GM19351 (cell line): Measurements from ENCODE around the gene ASCL3.
"Not testable (repeated sequence)": the region's sequence is repeated elsewhere in the genome, so short reads cannot be mapped to it uniquely, and the experiment has no call there.

ENCODE experiments used
- ATAC-seq: cut with Tn5 transposase; IDR thresholded peaks from one replicate; pipeline ENCODE4 v1.9.1; 2021; ENCODE audit warnings: mild to moderate bottlenecking, moderate library complexity; ENCODE audit not compliant: unreplicated experiment

The ASCL3 gene

DNA sequence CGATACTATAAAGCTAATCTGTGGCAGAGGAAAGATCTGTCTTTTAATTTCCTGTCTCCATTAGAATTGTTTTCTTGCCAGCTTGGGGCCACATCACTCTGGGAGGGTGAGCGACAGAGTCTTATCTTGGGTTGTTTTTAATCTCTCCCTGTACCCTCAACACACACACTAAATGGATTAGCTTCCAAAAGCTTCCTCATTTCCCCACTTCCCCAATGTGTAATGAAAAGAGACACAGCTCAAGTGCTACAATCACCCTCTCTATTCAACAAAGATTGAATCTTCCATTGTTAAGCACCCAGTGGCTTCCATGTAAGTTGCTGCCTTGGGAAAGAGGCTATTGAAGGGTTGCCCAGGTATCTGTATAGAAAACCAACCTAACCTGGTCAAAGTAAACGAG is 6.1 kb upstream of the ASCL3 start:
- ATAC-seq: no peak

DNA sequence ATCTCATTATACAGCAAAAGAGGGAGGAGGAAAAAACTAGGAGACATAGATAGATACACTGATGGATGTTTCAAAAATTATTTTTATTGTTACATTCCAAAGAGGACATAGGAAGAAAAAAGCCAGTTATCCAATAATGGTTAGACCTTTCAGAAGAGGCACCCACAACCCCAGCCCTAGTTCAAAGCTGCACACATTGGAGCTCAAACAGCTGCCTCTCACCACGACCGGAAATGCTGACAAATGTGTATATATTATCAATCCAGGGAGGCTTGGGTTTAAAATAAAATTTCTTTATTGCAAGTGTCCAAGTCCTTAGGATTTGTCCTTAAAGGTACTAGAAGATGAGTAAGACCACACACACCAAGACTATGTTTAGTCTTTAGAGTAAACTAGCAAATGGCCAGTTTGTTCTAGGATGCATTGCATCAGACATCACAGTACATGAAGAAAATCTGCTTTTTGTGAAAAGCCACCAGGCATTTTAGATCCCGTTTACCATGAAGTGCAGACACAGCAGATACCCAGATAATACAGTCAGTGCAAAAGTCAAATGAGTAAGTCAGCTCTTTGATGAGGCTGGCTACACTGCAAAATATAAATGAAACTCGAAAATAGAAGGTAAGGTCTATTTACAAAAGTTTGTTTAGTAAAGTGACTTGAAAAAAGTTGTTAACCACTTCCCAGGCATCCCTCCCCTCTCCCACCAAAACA is 4.6 kb upstream of the ASCL3 start:
- no peak for ATAC-seq

DNA sequence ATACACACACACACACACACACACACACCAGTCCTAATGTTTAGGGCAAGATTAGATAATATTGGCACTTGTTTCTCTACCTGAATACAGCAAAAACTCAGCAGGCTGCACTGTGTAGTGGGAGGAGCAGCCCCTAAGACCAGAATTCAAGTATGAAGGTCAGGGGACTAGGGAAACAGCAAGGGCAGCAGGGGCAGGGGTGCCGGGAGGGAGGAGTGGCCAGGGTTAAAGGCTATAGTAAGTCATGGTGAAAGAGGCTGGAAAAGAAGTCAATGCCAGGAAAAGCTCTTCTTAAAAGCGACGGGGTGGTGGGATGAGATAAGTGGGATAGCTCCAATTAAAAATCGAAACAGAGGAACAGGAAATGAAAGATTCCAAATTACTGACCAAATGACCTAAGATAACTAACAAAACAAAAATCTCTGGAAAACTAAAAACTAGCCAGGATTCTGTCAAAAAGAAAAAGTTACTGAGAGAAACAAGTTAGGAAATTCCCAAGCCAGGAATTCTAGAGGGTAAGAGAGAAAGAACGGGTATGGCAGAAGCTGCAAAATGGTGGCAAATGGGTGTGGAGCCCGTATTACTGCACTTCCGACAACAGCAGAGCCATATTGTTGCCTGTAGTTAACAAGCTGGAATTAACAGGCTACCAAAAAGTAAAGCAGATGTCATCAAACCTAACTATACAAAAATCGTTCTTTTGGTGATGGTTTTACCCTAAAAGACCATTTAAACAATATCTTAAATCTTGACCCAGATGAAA is 1.3 kb downstream of the ASCL3 start:
- no peak for ATAC-seq

DNA sequence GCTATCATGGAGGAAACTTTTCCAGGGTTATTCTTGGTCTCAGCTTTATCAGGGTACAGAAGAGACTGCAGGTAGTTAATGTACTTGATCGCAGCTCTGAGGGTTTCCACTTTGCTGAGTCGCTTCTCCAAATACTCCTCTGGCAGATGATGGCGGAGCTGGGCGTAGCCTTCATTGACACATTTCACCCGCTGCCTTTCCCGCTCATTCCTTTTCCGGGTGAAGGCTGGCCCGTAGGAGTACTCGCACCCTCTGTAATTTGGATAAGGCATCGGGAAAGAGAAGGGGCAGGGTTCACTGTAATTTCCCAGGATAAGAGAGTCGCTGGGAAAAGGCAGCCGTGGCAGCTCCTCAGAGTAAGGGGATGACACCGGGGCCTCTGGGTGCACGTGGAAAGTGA is 5.2 kb downstream of the ASCL3 start:
- ATAC-seq: no peak

DNA sequence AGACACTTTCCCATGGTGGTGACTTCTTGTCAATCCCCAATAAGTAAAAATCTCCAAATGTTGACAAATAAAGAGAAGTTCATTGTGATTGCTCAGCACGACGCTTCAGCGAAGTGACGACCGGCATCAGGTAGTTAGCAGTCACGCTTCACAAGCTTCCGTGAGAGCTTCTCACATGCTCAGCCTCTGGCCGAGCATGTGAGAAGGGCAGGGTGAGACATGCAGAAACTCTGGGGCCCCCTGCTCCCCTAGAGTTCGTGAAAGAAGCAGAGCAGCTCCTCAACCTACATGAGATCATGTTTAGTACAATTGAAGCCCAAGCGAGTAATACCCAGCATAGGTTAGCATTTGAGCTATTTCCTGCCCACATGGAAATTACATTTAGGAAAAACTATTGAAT is 5.7 kb downstream of the ASCL3 start:
- ATAC-seq: no peak

DNA sequence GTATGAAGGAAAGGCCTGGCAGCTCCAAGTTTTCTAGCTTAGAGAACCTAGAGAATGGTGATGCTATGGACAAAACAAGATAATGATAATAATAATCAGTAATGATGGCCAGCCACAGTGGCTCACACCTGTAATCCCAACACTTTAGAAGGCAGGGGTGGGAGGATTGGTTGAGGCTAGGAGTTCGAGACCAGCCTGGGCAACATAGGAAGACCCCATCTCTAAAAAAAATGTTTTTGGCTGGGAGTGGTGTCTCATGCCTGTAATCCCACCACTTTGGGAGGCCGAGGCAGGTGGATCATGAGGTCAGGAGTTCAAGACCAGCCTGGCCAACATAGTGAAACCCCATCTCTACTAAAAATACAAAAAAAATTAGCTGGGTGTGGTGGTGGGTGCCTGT is 7.0 kb downstream of the ASCL3 start:
- not testable (repeated sequence) for ATAC-seq

DNA sequence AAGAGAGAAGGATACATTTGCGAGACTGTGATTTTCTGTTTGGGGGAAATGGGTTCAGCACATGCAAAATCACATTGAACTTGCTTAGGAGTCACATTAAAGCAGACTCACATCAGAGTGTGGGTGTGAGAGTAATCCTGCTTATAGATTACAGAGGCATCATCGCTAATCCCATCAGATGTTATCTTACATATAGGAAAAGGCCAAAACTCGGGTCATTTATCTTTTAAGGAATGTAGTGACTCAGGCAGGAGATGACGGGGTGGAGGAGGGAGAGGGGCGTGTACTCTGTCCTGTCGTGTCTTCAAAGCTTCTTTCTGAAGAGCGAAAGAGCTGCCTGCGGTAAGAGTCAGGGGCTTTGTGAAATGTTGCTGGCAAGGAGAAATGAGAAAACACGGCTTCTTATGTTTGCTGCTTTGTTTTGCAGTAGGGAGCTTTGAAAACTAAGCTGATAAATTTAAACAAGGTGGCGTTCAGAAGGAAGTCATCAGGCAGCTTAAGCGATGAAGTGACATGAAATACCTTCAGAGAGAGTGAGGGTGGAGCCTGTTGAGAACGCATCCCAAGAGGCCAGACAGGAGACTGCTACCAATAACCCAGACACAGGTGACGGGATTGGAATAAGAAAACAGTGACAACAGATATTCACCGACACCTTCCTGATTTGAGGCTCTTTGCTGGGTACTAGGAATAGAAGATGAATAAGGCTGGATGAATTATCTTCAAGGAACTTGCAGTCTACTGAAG is 7.9 kb downstream of the ASCL3 start:
- ATAC-seq: no peak

DNA sequence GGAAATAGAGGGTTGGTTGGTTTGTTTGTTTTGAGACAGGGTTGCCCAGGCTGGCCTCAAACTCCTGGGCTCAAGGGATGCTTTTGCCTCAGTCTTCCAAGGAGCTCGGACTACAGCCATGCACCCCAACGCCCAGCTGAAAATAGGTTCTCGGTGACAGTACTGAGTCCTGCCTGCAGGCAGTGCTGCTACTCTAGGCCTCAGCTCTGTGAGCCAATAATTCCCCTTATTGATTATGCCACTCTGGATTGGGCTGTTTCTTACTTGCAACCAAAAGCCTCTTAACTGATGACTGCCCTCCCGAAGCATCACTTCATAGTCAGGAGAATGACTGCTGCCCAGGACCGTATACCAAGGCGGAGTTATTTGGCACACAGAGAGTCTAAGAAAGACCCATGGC is 8.9 kb downstream of the ASCL3 start:
- ATAC-seq: no peak

DNA sequence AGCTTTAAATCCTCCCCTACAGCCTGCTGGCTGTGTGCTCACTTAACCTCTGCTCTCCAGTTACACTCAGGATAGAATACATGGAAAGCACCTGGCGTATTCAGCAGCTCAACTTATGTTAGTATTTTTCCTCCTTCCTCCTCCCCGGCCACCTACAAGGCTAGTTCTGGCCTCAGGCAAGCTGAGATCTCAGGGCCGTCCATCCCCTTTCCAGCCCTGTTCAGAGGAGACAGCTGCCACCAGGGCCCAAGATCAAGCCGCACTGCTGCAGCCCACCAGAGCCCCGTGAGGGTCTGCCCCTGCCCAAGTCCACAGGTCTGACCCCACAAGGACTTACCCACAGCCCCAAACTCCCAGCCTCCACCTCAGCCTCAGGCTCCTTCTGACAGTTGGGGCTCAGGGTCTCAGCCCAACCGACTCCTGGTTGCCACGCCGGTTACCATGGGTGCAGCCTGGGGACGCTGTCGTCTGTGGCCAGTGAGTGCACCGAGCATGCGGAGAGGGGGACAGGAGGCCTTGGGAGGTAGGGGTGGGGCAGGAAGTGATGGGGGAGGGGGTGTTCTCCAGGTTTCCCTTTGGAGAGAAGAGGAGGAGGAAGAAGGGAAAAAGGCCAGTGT is 10.1 kb downstream of the ASCL3 start, which contains the start of gene C11orf16:
Gene C11orf16 (minus strand): TSS at position 384 of the 617 bp plus-strand sequence. CDS start 639 bp downstream, outside the sequence.
- ATAC-seq: no peak

DNA sequence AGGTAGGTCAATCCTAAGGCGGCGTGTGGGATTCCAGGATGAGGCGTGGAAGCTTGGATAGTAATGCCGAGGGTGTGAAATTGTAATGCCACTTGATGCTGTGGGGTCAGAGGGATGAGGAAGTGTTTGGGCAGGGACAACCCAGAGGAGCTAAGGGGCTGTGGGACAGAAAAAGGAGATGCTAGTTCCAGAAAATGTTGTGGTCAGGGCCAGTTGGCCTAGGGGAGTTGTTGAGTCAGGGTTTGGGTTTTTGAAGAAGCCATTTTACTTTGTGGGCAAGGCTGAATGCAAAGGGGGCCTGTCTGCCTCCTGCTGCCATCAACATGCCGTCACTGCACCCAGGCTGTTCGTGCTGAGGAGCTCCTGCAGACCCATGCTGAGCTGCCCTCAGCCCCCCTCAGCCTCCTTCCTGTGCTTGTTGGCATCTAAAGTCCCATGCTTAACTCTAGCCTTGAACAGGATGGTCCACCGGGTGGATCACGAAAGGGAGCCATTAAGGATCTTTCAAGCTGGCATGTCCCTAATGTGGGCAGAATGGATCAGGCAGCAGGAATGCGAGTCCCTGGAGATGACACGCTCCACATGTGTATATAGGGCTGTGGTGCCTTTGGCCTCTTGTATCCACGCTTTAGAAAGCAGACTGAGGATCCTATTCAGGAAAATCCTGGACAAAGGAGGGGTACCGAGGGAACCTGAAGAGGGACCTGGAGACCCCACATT is 12.2 kb downstream of the ASCL3 start:
- ATAC-seq: no peak

DNA sequence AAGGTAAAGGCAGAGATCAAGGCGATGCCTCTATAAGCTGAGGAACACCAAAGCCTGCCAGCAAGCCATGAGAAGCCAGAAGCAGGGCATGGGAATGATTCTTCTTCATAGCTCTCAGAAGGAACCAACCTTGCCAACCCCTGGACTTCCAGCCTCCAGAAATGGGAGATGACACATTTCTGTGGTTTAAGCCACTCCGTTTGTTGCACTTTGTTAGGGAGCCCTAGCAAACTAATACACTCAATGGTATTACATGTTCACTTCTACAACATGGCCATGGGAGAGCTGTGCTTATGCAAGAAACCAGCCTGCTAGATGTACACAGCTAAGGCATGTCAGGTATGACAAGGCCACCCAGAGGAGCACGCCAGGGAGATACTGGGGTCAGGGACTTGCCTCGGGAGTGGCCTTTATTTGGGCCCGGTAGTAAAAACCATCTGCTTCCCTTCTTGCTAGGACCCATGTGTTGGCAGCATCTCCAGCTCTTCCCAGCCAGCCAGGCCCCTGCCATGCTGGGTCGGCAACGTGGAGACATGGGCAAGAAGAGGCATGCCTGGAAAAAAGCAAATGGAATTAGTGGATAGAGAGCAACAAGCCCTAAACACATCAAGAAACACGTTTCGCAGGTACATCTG is 13.7 kb downstream of the ASCL3 start:
- ATAC-seq: no peak

DNA sequence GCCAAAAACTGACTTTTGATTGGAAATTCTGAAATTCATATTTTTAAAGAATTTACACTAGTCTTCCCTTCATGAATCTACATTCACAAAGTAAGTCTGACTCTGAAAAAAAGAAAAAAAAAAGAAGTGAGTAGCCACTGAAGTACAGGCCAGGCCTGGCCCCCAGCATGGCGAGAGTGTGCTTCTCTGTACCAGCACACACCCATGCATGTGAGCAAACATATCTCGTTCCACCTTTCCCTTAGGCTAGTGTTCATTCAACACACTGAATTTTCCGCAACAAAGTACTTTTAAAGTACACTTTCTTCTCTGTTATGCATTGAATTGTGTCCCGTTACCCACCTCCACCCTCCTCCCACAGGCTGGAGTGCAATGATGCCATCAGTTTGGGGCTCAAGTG is 14.6 kb downstream of the ASCL3 start:
- ATAC-seq: no peak

DNA sequence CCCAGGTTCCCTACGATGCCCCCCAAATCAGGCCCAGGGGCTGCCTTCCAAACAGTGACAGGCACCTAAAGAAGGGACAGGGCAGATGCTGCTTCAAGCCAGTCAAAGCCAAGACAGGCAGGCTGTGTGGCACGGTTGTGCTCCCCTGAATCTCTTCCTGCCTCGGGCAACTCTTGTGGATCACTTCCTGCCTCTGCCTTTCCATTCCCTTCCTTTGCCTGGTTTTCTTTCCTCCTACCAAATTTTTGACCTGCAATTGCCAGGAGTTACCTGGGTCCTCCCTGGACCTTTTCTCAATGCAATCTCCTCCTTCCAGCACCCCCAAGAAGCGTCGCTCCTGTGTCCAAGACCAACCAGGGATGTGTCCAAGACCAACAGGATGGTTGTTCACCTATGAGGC is 15.6 kb downstream of the ASCL3 start:
- ATAC-seq: no peak

DNA sequence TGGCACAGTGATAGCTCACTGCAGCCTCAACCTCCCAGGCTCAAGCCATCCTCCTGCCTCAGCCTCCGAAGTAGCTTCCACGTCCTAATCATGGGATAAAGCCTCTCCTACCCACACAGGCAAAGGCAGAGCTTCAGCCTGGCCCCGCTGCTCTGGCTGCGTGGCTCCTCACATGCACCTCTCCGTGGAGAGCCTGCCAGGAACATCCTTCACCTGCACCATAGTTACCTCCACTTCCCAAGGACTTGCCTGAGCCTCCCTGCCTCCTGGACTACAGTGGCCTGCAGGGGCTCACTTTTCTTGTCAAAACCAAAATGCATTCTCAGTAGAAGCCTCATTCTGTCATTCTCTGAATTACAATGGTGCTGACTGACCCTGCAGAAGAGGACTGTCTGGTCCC is 16.6 kb downstream of the ASCL3 start:
- no peak for ATAC-seq

DNA sequence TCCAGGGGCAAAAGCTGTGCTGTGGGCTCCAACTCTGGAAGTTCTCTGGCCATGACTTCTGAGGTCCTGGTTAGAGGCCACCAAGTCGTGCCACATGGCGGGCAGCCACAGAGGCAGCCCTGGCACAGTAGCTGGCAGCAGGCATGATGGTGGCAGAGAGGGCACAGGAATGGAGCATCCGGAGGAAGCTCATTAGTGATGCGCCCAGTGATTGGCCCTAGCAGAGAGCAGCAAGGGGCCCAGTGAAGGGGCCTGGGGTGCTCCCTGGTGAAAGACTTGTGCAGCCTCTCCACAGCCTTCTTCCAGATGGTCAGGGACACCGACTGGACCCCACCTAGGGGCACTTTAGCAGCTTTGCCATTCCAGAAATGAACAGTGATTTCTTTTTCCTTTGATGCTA is 17.1 kb downstream of the ASCL3 start:
- no peak for ATAC-seq

DNA sequence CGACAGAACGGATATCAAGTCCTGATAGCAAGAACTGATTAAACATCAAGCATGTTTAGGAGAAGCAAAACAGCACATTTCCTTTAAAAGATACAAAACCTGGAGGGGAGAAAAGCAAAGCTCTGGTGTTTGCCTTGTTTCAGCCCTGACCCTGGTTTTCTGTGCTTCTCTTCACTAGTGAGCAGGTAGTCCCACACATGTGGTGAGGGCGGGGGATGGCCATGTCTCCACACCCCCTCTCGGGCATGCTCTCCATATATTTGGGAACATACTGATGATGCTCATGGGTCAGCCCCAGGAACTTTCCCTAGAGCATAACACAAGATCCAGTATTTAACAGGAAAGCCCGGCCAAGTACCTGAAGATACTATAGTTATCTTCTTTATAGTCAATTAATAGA is 20.1 kb downstream of the ASCL3 start:
- ATAC-seq: no peak

DNA sequence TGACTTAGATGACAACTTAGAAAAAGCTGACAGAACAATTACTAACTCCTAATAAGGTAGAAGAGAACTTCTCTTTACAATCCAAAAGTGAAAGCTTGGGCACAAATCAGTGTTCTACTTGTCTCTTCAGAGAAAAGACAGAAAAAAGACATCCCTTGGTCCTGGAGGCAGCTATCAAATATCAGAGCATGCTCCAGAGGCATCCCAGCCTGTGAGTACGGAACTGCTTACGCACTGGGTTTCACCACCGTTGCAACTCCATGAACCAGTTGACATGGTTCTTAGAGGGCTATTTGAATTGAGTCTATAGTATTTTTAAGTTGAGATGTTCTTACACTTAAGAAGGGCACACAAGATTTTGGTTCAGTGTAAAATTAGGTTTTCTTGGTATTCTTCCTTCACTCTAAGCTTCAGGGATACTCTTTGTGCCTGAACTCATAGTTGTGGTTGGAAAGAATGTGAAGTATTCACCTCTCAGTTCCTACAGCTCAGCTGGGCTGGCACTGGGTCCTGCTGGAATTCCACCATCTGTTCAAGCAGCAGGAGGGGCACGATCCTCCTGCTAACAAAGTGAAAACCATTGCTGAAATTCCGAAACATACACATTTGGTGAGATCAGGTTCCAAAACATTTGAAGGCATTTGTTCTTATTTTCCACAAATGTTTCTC is 25.5 kb downstream of the ASCL3 start:
- ATAC-seq: no peak

DNA sequence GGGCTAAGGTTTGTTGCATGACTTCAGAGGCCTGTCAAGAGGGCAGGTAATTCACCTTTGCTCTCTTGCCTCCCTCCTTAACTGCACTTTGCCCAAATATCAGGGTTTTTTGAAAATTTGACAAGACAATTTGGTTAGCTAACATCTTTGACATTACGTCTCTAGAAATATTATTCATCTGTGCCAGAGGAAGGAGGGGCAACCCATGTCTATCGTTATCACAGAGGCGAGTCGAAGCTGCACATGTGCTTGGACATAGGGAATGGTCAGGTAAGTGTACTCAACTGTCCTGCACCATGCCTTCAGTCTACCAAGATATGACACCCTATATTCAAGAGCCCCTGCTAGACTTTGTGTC is 28.2 kb downstream of the ASCL3 start:
- ATAC-seq: no peak

DNA sequence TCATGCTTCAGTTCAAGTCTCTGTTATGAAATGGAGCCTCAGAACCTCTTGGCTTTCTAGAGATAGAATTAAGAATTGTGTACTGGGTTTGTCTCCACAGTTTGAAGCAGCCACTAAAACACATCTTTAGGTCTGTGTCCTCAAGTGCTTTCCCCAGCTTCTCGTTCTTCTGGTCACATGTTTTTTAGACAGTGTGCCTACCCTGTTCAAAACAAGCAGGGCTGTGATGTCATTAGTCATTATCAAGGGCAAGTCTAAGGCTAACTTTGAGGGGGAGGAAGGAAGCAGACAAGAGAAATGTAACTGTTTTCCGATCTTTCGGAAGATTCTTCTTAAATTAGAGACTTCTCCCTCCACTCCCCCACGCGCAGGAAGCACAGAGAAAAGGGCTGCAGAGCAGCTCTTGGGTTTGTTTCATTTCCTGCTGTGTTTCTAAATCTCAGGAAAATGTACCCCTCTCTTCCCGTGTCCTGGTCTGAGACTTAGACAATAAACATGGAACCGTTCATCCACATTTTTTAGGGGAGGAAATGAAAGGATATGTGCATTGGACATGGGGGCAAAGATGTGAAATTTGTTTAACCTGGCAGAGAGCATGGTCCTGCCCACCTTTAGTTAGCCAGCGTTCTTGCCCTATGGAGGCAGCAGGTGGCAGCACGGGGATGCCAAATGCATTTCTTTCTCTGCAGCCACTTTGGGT is 28.7 kb downstream of the ASCL3 start:
- no peak for ATAC-seq
